ENCODE results near the gene SNTB2. TPM values are rescaled to one million over a fixed set of nuclear protein-coding genes. Genes with fewer than 3 reads are reported as not detected.

SNTB2 gene
- total and polyA plus RNA-seq, 2 donors (not counting 1 experiment from before 2014, with no cell fraction given): 51.8 to 63.3 TPM

DNA sequence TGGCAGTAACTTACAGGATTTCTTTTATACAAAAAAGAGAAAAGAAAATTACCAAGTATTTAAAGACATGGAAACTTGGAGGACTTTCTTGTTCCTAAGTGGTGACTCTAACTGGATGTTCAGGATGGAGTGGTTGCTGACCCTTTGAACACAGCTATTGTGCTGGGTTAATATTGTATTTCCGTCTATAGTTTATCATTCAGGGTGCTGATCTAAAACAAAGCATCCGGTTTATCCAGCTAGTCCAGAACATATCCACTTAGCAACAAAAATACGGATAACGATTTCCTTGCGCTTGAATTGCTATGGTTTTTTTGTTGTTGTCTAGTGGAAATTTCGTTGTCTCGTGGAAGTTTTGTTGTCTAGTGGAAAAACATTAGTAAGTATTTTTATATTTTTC is 38.2 kb downstream of the SNTB2 start:
- no peak for DNase-seq (ENCODE audit: low read depth in 2 of 2)
- Histone ChIP-seq H3K79me2 (ENCODE audit: control insufficient read depth, insufficient read depth, low read length) (peaks cover 60% of the 10 kb centered on the region), H2AFZ (ENCODE audit: low read length) (no peak overlapping the region), H3K4me1 (ENCODE audit: control insufficient read depth, extremely low read depth, insufficient read depth, low read length) (peaks cover 5% of the 10 kb centered on the region), H3K9ac (ENCODE audit: insufficient read depth, low read length) (no peak overlapping the region), H3K36me3 (ENCODE audit: control insufficient read depth, insufficient read depth, low read length) (no peaks in the 10 kb centered on the region), H3K9me3 (ENCODE audit: control insufficient read depth, insufficient read depth, low read depth, low read length) (no peaks in the 10 kb centered on the region), H3K27me3 (ENCODE audit: control insufficient read depth, insufficient read depth, low read length) (no peaks in the 10 kb centered on the region), H4K20me1 (ENCODE audit: control insufficient read depth, extremely low read depth, insufficient read depth, low read length) (no peaks in the 10 kb centered on the region), H3K4me2 (ENCODE audit: extremely low read depth, insufficient read depth, low read length) (no peak overlapping the region), H3K4me3 (replicated peaks in 1 of 4; ENCODE audit: control extremely low read depth in 1 of 4, insufficient read depth in 1 of 4, low read depth in 3 of 4, low read length in 4 of 4) (no peak overlapping the region), H3K27ac (ENCODE audit: insufficient read depth, low read length) (no peak overlapping the region)
- no peak for TF ChIP-seq EZH2 (IDR thresholded peaks at IDR 0.05; ENCODE audit: low read length, missing control alignments)
- TF ChIP-seq, protein P1, sequence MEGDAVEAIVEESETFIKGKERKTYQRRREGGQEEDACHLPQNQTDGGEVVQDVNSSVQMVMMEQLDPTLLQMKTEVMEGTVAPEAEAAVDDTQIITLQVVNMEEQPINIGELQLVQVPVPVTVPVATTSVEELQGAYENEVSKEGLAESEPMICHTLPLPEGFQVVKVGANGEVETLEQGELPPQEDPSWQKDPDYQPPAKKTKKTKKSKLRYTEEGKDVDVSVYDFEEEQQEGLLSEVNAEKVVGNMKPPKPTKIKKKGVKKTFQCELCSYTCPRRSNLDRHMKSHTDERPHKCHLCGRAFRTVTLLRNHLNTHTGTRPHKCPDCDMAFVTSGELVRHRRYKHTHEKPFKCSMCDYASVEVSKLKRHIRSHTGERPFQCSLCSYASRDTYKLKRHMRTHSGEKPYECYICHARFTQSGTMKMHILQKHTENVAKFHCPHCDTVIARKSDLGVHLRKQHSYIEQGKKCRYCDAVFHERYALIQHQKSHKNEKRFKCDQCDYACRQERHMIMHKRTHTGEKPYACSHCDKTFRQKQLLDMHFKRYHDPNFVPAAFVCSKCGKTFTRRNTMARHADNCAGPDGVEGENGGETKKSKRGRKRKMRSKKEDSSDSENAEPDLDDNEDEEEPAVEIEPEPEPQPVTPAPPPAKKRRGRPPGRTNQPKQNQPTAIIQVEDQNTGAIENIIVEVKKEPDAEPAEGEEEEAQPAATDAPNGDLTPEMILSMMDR (conservative IDR thresholded peaks at IDR 0.05 in 1 of 2, IDR thresholded peaks at IDR 0.05 in 1 of 2; ENCODE audit: low read depth in 1 of 2, low read length in 2 of 2): no peak

DNA sequence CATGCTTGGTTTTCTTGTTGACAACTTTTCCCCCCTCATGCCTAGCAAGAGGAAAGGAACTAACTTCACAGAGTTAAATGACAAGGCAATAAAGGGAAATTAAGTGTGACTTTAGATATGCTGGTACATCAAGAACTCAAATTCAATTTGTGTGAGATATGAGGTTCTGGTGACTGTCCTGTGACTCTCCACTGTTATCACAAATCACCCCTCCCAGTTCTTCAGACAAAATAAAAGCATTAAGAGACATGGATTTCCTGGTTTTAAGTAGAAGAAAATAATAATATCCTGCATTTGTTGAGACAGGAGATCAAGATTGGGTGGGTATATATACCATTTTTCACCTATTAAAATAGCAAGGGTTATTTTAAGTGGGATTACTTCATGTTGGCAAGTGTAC is 46.2 kb downstream of the SNTB2 start:
- TF ChIP-seq, protein P1 (conservative IDR thresholded peaks at IDR 0.05 in 1 of 2, IDR thresholded peaks at IDR 0.05 in 1 of 2; ENCODE audit: low read depth in 1 of 2, low read length in 2 of 2): no peak
- TF ChIP-seq EZH2 (IDR thresholded peaks at IDR 0.05; ENCODE audit: low read length, missing control alignments): no peak
- Histone ChIP-seq H3K4me1 (ENCODE audit: control insufficient read depth, extremely low read depth, insufficient read depth, low read length) (no peaks in the 10 kb centered on the region), H3K79me2 (ENCODE audit: control insufficient read depth, insufficient read depth, low read length) (peaks cover 45% of the 10 kb centered on the region), H3K9me3 (ENCODE audit: control insufficient read depth, insufficient read depth, low read depth, low read length) (no peaks in the 10 kb centered on the region), H3K27ac (ENCODE audit: insufficient read depth, low read length) (no peak overlapping the region), H2AFZ (ENCODE audit: low read length) (no peak overlapping the region), H3K9ac (ENCODE audit: insufficient read depth, low read length) (no peak overlapping the region), H3K4me3 (replicated peaks in 1 of 4; ENCODE audit: control extremely low read depth in 1 of 4, insufficient read depth in 1 of 4, low read depth in 3 of 4, low read length in 4 of 4) (no peak overlapping the region), H3K4me2 (ENCODE audit: extremely low read depth, insufficient read depth, low read length) (no peak overlapping the region), H3K36me3 (ENCODE audit: control insufficient read depth, insufficient read depth, low read length) (no peaks in the 10 kb centered on the region), H4K20me1 (ENCODE audit: control insufficient read depth, extremely low read depth, insufficient read depth, low read length) (no peaks in the 10 kb centered on the region), H3K27me3 (ENCODE audit: control insufficient read depth, insufficient read depth, low read length) (no peaks in the 10 kb centered on the region)
- no peak for DNase-seq (ENCODE audit: low read depth in 2 of 2)

DNA sequence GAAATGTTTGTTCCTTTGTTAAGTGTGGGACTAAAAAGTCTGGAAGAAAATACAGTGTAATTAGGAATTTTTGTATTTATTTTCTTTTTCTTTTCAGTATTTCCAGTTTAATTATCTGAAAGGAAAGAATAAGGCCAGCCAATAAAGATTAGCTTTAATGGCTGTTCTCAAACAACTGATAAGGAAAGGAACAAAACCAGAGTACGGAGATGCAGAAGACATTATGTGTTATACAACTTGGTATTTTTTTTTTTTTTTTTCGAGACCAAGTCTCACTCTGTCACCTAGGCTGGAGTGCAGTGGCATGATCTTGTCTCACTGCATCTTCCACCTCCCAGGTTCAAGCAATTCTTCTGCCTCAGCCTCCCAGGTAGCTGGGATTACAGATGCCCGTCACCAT is 47.5 kb downstream of the SNTB2 start:
- Histone ChIP-seq H3K9me3 (ENCODE audit: control insufficient read depth, insufficient read depth, low read depth, low read length) (no peaks in the 10 kb centered on the region), H3K79me2 (ENCODE audit: control insufficient read depth, insufficient read depth, low read length) (peaks cover 44% of the 10 kb centered on the region), H3K9ac (ENCODE audit: insufficient read depth, low read length) (no peak overlapping the region), H3K4me2 (ENCODE audit: extremely low read depth, insufficient read depth, low read length) (no peak overlapping the region), H3K27ac (ENCODE audit: insufficient read depth, low read length) (no peak overlapping the region), H3K4me1 (ENCODE audit: control insufficient read depth, extremely low read depth, insufficient read depth, low read length) (no peaks in the 10 kb centered on the region), H3K4me3 (replicated peaks in 1 of 4; ENCODE audit: control extremely low read depth in 1 of 4, insufficient read depth in 1 of 4, low read depth in 3 of 4, low read length in 4 of 4) (no peak overlapping the region), H2AFZ (ENCODE audit: low read length) (no peak overlapping the region), H3K36me3 (ENCODE audit: control insufficient read depth, insufficient read depth, low read length) (no peaks in the 10 kb centered on the region), H4K20me1 (ENCODE audit: control insufficient read depth, extremely low read depth, insufficient read depth, low read length) (no peaks in the 10 kb centered on the region), H3K27me3 (ENCODE audit: control insufficient read depth, insufficient read depth, low read length) (no peaks in the 10 kb centered on the region)
- no peak for DNase-seq (ENCODE audit: low read depth in 2 of 2)
- no peak for TF ChIP-seq EZH2 (IDR thresholded peaks at IDR 0.05; ENCODE audit: low read length, missing control alignments)
- TF ChIP-seq, protein P1 (conservative IDR thresholded peaks at IDR 0.05 in 1 of 2, IDR thresholded peaks at IDR 0.05 in 1 of 2; ENCODE audit: low read depth in 1 of 2, low read length in 2 of 2): no peak
